ENCODE data around the gene MICAL3. TPM values are rescaled to one million over a fixed set of nuclear protein-coding genes. Genes with fewer than 3 reads are reported as not detected.
A peak's percentile ranks its signal among the peaks of the same experiment; 100 is the strongest.
"Not testable (repeated sequence)": the region's sequence is repeated elsewhere in the genome, so short reads cannot be mapped to it uniquely, and the experiment has no call there.

The MICAL3 gene
- total RNA-seq, 1 donor from 2014 or later, result 47.9 TPM

- DNase-seq (ENCODE audit: extremely low spot score, unreplicated experiment), result no peak
- Mint-ChIP-seq H3K36me3 (ENCODE audit: unreplicated experiment) (no peaks in the 10 kb centered on the region), H3K27ac (ENCODE audit: unreplicated experiment) (peak overlapping the region; percentile 33), H3K4me1 (ENCODE audit: unreplicated experiment) (peaks cover 26% of the 10 kb centered on the region), H3K27me3 (ENCODE audit: unreplicated experiment) (no peaks in the 10 kb centered on the region), H3K4me3 (ENCODE audit: unreplicated experiment) (peak overlapping the region; percentile 75), H3K9me3 (ENCODE audit: unreplicated experiment) (no peaks in the 10 kb centered on the region)
- TF ChIP-seq CTCF (IDR thresholded peaks at IDR 0.05), result no peak
These were observed 23.8 kb downstream of the MICAL3 start for GRCh38 chr22:18000441-18001039.

- Mint-ChIP-seq H3K9me3 (ENCODE audit: unreplicated experiment) (no peaks in the 10 kb centered on the region), H3K4me3 (ENCODE audit: unreplicated experiment) (peak overlapping the region; percentile 75), H3K4me1 (ENCODE audit: unreplicated experiment) (peaks cover 26% of the 10 kb centered on the region), H3K27ac (ENCODE audit: unreplicated experiment) (peak overlapping the region; percentile 33), H3K27me3 (ENCODE audit: unreplicated experiment) (no peaks in the 10 kb centered on the region), H3K36me3 (ENCODE audit: unreplicated experiment) (no peaks in the 10 kb centered on the region)
- DNase-seq (ENCODE audit: extremely low spot score, unreplicated experiment), result no peak
- TF ChIP-seq CTCF (IDR thresholded peaks at IDR 0.05), result no peak
These were observed 24.5 kb downstream of the MICAL3 start for GRCh38 chr22:17999851-18000250.

GRCh38 chr22:17998913-17999312 is 25.4 kb downstream of the MICAL3 start:
- DNase-seq (ENCODE audit: extremely low spot score, unreplicated experiment), result no peak
- TF ChIP-seq CTCF (IDR thresholded peaks at IDR 0.05), result no peak
- no peaks in the 10 kb centered on the region for H3K27me3 Mint-ChIP-seq (ENCODE audit: unreplicated experiment)
- H3K9me3 Mint-ChIP-seq (ENCODE audit: unreplicated experiment), result no peaks in the 10 kb centered on the region
- H3K4me1 Mint-ChIP-seq (ENCODE audit: unreplicated experiment), result peaks cover 26% of the 10 kb centered on the region
- H3K27ac Mint-ChIP-seq (ENCODE audit: unreplicated experiment), result no peak overlapping the region
- no peaks in the 10 kb centered on the region for H3K36me3 Mint-ChIP-seq (ENCODE audit: unreplicated experiment)
- H3K4me3 Mint-ChIP-seq (ENCODE audit: unreplicated experiment), result peak overlapping the region; percentile 22

- Mint-ChIP-seq H3K4me1 (ENCODE audit: unreplicated experiment) (peaks cover 32% of the 10 kb centered on the region), H3K27ac (ENCODE audit: unreplicated experiment) (no peak overlapping the region)
- TF ChIP-seq CTCF (IDR thresholded peaks at IDR 0.05), result no peak
These were observed 26.9 kb downstream of the MICAL3 start for GRCh38 chr22:17997456-17997855.

GRCh38 chr22:17995256-17995655 is 29.1 kb downstream of the MICAL3 start:
- not testable (repeated sequence) for H3K4me3 Mint-ChIP-seq (ENCODE audit: unreplicated experiment); DNase-seq (ENCODE audit: extremely low spot score, unreplicated experiment); H3K27me3 Mint-ChIP-seq (ENCODE audit: unreplicated experiment); H3K9me3 Mint-ChIP-seq (ENCODE audit: unreplicated experiment); H3K27ac Mint-ChIP-seq (ENCODE audit: unreplicated experiment); H3K36me3 Mint-ChIP-seq (ENCODE audit: unreplicated experiment)
- peaks cover 35% of the 10 kb centered on the region for H3K4me1 Mint-ChIP-seq (ENCODE audit: unreplicated experiment)

More at GRCh38 chr22:17997456-17997855, 26.9 kb downstream of the MICAL3 start:
- H3K9me3 Mint-ChIP-seq (ENCODE audit: unreplicated experiment), result no peaks in the 10 kb centered on the region
- H3K4me3 Mint-ChIP-seq (ENCODE audit: unreplicated experiment), result no peak overlapping the region
- no peak for DNase-seq (ENCODE audit: extremely low spot score, unreplicated experiment)
- H3K36me3 Mint-ChIP-seq (ENCODE audit: unreplicated experiment), result no peaks in the 10 kb centered on the region
- H3K27me3 Mint-ChIP-seq (ENCODE audit: unreplicated experiment), result no peaks in the 10 kb centered on the region

All from osteocyte (in vitro differentiated cells).